Right lung (tissue), 5 donors: ENCODE data around the gene TNNI3. TPM values are rescaled to one million over a fixed set of nuclear protein-coding genes. Genes with fewer than 3 reads are reported as not detected.
A peak's percentile ranks its signal among the peaks of the same experiment; 100 is the strongest.
"Not testable (repeated sequence)": the region's sequence is repeated elsewhere in the genome, so short reads cannot be mapped to it uniquely, and the experiment has no call there.

ENCODE experiments used
- DNase-seq, 2 donors: peaks; one replicate each; pipeline ENCODE4 v3.0.0-alpha.2; 2013
- polyA plus RNA-seq, 5 donors: library from polyadenylated mRNA; unstranded; fragments of 120-200 nt; gene quantifications; one replicate each; pipeline versions ENCODE4 v1.2.1 to v1.2.3, GENCODE V29; 2013; ENCODE audit warnings: inconsistent platforms in 1 of 5, low replicate concordance in 1 of 5; ENCODE audit not compliant: insufficient read length in 5 of 5, insufficient read depth in 1 of 5

Gene TNNI3
- polyA plus RNA-seq, 5 donors: 0.39 to 1.9 (median 0.73) TPM

GRCh38 chr19:55115446-55116065 is 42.0 kb downstream of the TNNI3 start:
- DNase-seq: no peak

GRCh38 chr19:55114566-55115145 is 42.9 kb downstream of the TNNI3 start:
- no peak for DNase-seq

DNA sequence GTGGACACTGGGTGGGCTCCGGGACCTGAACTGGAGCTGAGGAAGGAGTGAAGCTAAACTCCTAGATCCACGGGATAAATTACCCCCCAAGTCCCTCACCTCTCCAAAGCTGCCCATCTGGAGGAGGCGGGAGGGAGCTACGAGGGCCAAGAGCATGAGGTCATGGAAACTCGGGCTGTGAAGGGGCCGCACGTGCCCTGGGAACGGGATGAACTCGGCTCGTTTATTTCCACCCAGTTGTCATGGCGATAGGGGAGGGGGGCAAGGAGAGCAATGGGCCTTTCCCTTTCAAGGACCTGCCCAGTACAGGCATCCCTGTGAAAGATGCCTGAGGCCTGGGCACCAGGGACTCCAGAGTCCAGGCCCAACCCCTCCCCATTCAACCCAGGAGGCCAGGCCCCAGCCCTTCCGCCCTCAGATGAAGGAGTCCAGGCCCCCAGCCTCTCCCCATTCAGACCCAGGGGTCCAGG is 43.9 kb downstream of the TNNI3 start:
- DNase-seq: peak; percentile 78 to 80

DNA sequence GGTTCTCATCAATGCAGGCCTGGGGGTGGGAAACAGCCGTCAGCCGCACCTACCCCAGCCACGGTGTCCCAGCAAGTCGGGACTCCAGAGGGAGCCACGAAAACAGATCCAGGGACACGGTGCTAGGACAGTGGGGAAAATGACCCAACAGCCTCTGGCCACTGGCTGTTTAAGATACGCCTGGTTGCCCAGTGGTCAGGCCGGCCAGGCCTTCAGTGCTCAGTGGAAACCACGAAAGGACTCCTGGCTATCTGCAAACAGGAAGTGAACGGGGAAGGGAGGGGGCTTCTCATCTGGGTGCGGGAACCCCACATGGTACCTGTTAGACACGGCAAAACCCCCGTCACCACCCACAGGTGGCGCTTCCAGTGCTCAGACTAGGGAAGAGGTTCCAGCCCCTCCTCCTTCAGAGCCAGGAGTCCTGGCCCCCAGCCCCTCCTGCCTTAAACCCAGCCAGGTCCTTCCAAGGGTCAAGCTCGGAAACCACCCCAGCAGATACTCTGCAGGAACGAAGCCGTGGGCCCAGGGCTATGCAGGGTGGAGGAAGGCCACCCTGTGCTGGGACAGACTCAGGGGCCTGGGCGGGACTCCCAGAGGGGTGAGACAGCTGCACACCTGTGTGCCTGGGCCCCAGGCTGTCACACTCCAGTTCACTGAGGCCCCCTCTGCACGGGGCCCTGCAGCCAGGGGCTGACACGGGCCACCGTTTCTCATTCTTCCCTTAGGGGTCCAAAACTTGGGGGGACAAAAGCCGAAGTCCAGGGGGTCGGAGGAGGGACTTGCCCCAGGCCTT is 44.6 kb downstream of the TNNI3 start:
- peak in 1 of 2 donors; percentile 10 for DNase-seq

GRCh38 chr19:55112246-55112776 is 45.2 kb downstream of the TNNI3 start:
- no peak for DNase-seq

- DNase-seq: no peak
Measured at GRCh38 chr19:55111238-55111831, 46.2 kb downstream of the TNNI3 start.

- no peak for DNase-seq
Measured at GRCh38 chr19:55109527-55110291, 47.8 kb downstream of the TNNI3 start.

DNA sequence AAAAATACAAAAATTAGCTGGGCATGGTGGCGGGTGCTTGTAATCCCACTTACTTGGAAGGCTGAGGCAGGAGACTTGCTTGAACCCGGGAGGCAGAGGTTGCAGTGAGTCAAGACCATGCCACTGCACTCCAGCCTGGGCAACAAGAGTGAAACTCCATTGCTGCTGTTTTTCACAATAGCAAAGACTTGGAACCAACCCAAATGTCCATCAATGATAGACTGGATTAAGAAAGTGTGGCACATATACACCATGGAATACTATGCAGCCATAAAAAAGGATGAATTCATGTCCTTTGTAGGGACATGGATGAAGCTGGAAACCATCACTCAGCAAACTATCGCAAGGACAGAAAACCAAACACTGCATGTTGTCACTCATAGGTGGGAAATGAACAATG is 50.3 kb downstream of the TNNI3 start:
- DNase-seq: not testable (repeated sequence)

GRCh38 chr19:55106591-55106990 is 50.9 kb downstream of the TNNI3 start:
- DNase-seq: no peak

GRCh38 chr19:55105237-55105636 is 52.3 kb downstream of the TNNI3 start:
- DNase-seq: no peak

DNA sequence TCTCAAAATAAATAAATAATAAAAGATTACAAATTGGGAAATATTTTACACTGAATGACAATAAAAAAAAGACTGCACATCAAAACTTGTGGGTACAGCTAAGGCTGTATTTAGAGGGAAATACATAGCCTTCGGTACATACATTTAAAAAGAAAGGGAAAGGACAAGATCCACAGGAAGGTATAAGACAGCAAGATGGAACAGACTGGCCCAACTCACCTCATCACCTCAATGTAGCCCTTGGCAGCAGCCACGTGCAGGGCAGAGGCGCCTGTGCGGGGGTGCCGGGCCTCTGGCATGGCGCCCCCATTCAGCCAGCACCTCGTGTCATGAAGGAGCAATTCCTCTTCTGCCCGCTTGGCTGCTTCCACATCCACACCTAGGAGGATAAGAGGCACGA is 54.3 kb downstream of the TNNI3 start:
- DNase-seq: no peak

Other genes starting within 250 kb of the TNNI3 start
- gene NLRP7, start 210.2 kb downstream of the TNNI3 start, polyA plus RNA-seq: under 1 TPM in 2 of 5 donors, not detected in 3; 0.07 to 0.11 TPM
- 10 to 100 TPM in 1 of 5 donors, 1 to 10 TPM in 4; 6.7 to 13.3 (median 9.2) TPM for gene NLRP2, start 191.4 kb downstream of the TNNI3 start, polyA plus RNA-seq
- gene GP6, start 119.5 kb downstream of the TNNI3 start, polyA plus RNA-seq: 1 to 10 TPM in 1 of 5 donors, under 1 TPM in 4; 0.69 to 1.6 (median 0.83) TPM
- 10 to 100 TPM in 3 of 5 donors, 1 to 10 TPM in 2; 7.4 to 15.0 (median 12.5) TPM for gene RDH13, start 94.6 kb downstream of the TNNI3 start, polyA plus RNA-seq
- gene EPS8L1, start 81.9 kb downstream of the TNNI3 start, polyA plus RNA-seq: 10 to 100 TPM in 3 of 5 donors, 1 to 10 TPM in 2; 4.2 to 16.4 (median 12.4) TPM
- 10 to 100 TPM; 45.4 to 88.7 (median 69.3) TPM for gene PPP1R12C, start 40.1 kb downstream of the TNNI3 start, polyA plus RNA-seq
- 10 to 100 TPM in 1 of 5 donors, 1 to 10 TPM in 3, under 1 TPM in 1; 0.91 to 27.5 (median 2.1) TPM for gene TNNT1, start 8.5 kb downstream of the TNNI3 start, polyA plus RNA-seq
- gene DNAAF3, start 8.9 kb upstream of the TNNI3 start, polyA plus RNA-seq: 1 to 10 TPM; 1.4 to 8.6 (median 5.1) TPM
- gene SYT5, start 22.6 kb upstream of the TNNI3 start, polyA plus RNA-seq: 1 to 10 TPM in 3 of 5 donors, under 1 TPM in 2; 0.50 to 1.2 (median 1.1) TPM
- under 1 TPM; 0.15 to 0.30 (median 0.27) TPM for gene PTPRH, start 51.8 kb upstream of the TNNI3 start, polyA plus RNA-seq
- gene TMEM86B, start 71.0 kb upstream of the TNNI3 start, polyA plus RNA-seq: 1 to 10 TPM; 2.1 to 5.0 (median 3.4) TPM
- 10 to 100 TPM; 28.8 to 46.0 (median 35.3) TPM for gene PPP6R1, start 101.3 kb upstream of the TNNI3 start, polyA plus RNA-seq
- gene HSPBP1, start 122.4 kb upstream of the TNNI3 start, polyA plus RNA-seq: 10 to 100 TPM; 20.9 to 50.7 (median 28.5) TPM
- gene BRSK1, start 126.3 kb upstream of the TNNI3 start, polyA plus RNA-seq: 10 to 100 TPM; 10.2 to 20.8 (median 15.7) TPM
- gene TMEM150B, start 167.6 kb upstream of the TNNI3 start, polyA plus RNA-seq: under 1 TPM; 0.56 to 0.83 (median 0.64) TPM
- gene KMT5C, start 182.1 kb upstream of the TNNI3 start, polyA plus RNA-seq: 10 to 100 TPM; 16.0 to 30.0 (median 22.8) TPM
- 1 to 10 TPM in 1 of 5 donors, under 1 TPM in 4; 0.14 to 1.4 (median 0.35) TPM for gene COX6B2, start 197.0 kb upstream of the TNNI3 start, polyA plus RNA-seq
- under 1 TPM in 2 of 5 donors, not detected in 3; 0.04 to 0.06 TPM for gene GARIN5B, start 205.5 kb upstream of the TNNI3 start, polyA plus RNA-seq
- gene IL11, start 212.7 kb upstream of the TNNI3 start, polyA plus RNA-seq: under 1 TPM; 0.26 to 0.76 (median 0.49) TPM
- 10 to 100 TPM in 2 of 5 donors, 1 to 10 TPM in 2, under 1 TPM in 1; 0.93 to 13.6 (median 6.6) TPM for gene TMEM190, start 219.1 kb upstream of the TNNI3 start, polyA plus RNA-seq
- 1 to 10 TPM in 2 of 5 donors, under 1 TPM in 3; 0.23 to 2.3 (median 0.77) TPM for gene TMEM238, start 226.6 kb upstream of the TNNI3 start, polyA plus RNA-seq
- gene RPL28, start 228.2 kb upstream of the TNNI3 start, polyA plus RNA-seq: 1,000 to 10,000 TPM in 4 of 5 donors, 100 to 1,000 TPM in 1; 947 to 1,993 (median 1,238) TPM